Measurements from ENCODE around the gene SIAH1. TPM values are rescaled to one million over a fixed set of nuclear protein-coding genes. Genes with fewer than 3 reads are reported as not detected.

Gene SIAH1, protein sequence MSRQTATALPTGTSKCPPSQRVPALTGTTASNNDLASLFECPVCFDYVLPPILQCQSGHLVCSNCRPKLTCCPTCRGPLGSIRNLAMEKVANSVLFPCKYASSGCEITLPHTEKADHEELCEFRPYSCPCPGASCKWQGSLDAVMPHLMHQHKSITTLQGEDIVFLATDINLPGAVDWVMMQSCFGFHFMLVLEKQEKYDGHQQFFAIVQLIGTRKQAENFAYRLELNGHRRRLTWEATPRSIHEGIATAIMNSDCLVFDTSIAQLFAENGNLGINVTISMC
- 10 to 100 TPM; 11.8 to 27.5 (median 18.2) TPM for total RNA-seq
- 10 to 100 TPM in 2 of 3 donors, 1 to 10 TPM in 1; 9.9 to 17.4 (median 10.9) TPM for polyA plus RNA-seq
- long read RNA-seq, donor 1, transcript SIAH1-202 (1 exons, 3,352 nt), result major isoform, 22 of 26 reads
- long read RNA-seq, donor 1, partial matches to known transcripts, result 0 of 26 reads
- long read RNA-seq, donor 1, other reads (novel, unspliced or antisense), result 0 of 26 reads
- long read RNA-seq, donor 2, transcript SIAH1-202 (1 exons, 3,352 nt), result major isoform, 18 of 22 reads
- long read RNA-seq, donor 2, partial matches to known transcripts, result 0 of 22 reads
- long read RNA-seq, donor 2, other reads (novel, unspliced or antisense), result 0 of 22 reads
- long read RNA-seq, donor 3, transcript SIAH1-203 (2 exons, 2,147 nt), result minor isoform, 10 of 28 reads
- long read RNA-seq, donor 3, transcript SIAH1-202 (1 exons, 3,352 nt), result major isoform, 18 of 28 reads
- long read RNA-seq, donor 3, partial matches to known transcripts, result 0 of 28 reads
- long read RNA-seq, donor 3, other reads (novel, unspliced or antisense), result 0 of 28 reads
- long read RNA-seq, donor 4, transcript SIAH1-203 (2 exons, 2,147 nt), result major isoform, 20 of 76 reads
- long read RNA-seq, donor 4, partial matches to known transcripts, result 0 of 76 reads
- long read RNA-seq, donor 4, other reads (novel, unspliced or antisense), result 54 of 76 reads
- long read RNA-seq, donor 5, transcript SIAH1-203 (2 exons, 2,147 nt), result major isoform, 27 of 29 reads
- long read RNA-seq, donor 5, partial matches to known transcripts, result 0 of 29 reads
- long read RNA-seq, donor 5, other reads (novel, unspliced or antisense), result 0 of 29 reads
- long read RNA-seq, donor 6, transcript SIAH1-203 (2 exons, 2,147 nt), result major isoform, 6 of 6 reads
- long read RNA-seq, donor 6, partial matches to known transcripts, result 0 of 6 reads
- long read RNA-seq, donor 6, other reads (novel, unspliced or antisense), result 0 of 6 reads
- long read RNA-seq, donor 7, transcript SIAH1-202 (1 exons, 3,352 nt), result major isoform, 9 of 14 reads
- long read RNA-seq, donor 7, transcript SIAH1-203 (2 exons, 2,147 nt), result minor isoform, 5 of 14 reads
- long read RNA-seq, donor 7, partial matches to known transcripts, result 0 of 14 reads
- long read RNA-seq, donor 7, other reads (novel, unspliced or antisense), result 0 of 14 reads
- long read RNA-seq, donor 8, transcript SIAH1-203 (2 exons, 2,147 nt), result minor isoform, 10 of 55 reads
- long read RNA-seq, donor 8, transcript SIAH1-202 (1 exons, 3,352 nt), result major isoform, 45 of 55 reads
- long read RNA-seq, donor 8, partial matches to known transcripts, result 0 of 55 reads
- long read RNA-seq, donor 8, other reads (novel, unspliced or antisense), result 0 of 55 reads
- long read RNA-seq, donor 9, transcript SIAH1-202 (1 exons, 3,352 nt), result major isoform, 22 of 28 reads
- long read RNA-seq, donor 9, transcript SIAH1-203 (2 exons, 2,147 nt), result minor isoform, 5 of 28 reads
- long read RNA-seq, donor 9, partial matches to known transcripts, result 0 of 28 reads
- long read RNA-seq, donor 9, other reads (novel, unspliced or antisense), result 0 of 28 reads
- long read RNA-seq, donor 10, transcript SIAH1-203 (2 exons, 2,147 nt), result minor isoform, 5 of 19 reads
- long read RNA-seq, donor 10, transcript SIAH1-202 (1 exons, 3,352 nt), result major isoform, 14 of 19 reads
- long read RNA-seq, donor 10, partial matches to known transcripts, result 0 of 19 reads
- long read RNA-seq, donor 10, other reads (novel, unspliced or antisense), result 0 of 19 reads

DNA sequence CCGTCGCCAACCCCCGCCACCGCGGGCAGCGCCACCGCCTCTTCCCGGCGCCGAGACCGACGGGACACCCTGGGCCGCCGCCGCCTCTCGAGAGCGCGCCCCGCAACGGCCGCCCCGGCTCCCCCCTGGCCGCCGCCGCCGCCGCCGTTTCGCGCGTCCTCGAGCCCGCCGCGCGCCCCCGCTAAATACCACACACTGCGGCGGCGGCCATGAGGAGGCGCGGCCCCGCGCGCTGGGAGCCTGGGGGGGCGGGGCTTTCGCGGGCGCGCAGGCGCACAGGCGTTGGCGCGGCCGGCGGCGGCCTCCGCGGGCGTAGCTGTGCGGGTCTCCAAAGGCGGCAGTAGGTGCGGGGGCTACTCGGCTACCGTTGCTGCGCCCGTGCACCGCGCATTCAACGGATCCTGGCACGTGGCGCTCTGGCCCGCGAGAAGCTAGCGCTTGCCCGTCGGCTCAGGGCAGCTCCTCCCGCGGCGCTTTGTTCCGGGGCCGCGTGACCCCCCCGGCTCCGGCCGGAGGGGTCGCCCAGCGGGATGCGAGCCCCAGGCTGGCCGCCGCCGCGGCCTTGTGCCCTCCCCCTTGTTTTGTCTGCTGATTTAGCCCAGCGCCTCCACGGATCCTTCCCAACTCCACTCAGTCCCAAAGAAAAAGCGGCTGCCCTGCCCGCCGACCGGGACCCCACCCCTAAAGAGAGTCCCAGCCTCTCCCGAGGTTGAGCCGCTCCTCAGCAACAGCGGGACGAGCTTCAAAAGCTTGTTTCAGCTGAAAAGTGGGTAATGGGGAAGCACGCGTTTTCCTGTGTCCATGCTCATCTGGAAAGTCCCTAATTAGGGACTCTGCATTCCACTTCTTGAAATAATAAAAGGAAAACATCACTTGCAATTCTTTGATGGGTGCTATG is at the start of gene SIAH1:
Gene SIAH1 (minus strand): TSS at position 161 of the 898 bp plus-strand sequence. CDS start 22,985 bp downstream, outside the sequence.
- no peaks in the 10 kb centered on the region for H3K27me3 ChIP-seq
- intact Hi-C loops (cut with DNase I), result no loop called here

DNA sequence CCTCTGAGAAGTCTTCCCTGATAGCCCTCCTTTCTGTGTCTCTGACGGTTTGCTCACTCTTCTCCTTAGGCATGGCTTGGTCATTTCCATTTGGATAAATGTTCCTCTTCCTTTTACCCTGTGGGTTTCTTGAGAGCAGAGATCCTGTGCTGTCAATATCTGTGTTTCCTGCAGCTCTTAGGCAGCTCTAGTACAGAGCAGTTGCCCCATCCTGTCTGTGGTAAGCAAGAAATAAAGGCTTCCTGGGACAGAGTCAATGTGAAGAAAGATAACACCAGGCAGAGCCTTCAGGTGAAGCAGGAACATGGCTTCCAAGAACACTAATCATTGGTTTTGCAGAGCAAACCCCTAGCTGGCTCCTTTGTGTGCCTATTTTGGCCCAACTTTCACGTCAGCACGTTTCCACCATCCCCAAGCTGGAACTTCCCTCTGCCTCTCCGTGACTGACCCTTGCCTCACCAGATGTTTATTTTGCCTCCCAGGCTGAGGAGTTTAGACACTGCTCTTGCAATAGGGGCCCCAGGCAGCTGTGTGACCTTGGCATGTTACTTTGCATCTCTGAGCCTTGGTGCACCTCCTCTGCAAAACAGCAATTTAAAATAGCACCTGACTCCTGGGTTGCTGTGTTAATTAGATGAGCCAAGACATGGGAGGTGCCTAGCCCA is 49.6 kb upstream of the SIAH1 start:
- H3K36me3 ChIP-seq (replicated peaks in 1 of 2), result no peaks in the 10 kb centered on the region
- H3K27me3 ChIP-seq, result no peaks in the 10 kb centered on the region
- peak overlapping the region in 2 of 5 donors; percentile 22 to 78 for H3K27ac ChIP-seq
- no peaks in the 10 kb centered on the region for H3K4me1 ChIP-seq (replicated peaks in 1 of 2)
- 49 to 65% (median 51%) methylated on average over 4 of the region's 4 CpGs for WGBS, 4 donors
- H3K9me3 ChIP-seq (replicated peaks in 1 of 3), result no peaks in the 10 kb centered on the region
- intact Hi-C loops (cut with DNase I), result no loop called here
- peak in 6 of 7 donors; percentile 28 to 62 (median 34) for DNase-seq
- TF ChIP-seq POLR2A (IDR thresholded peaks at IDR 0.05), result no peak
- TF ChIP-seq, protein P1, sequence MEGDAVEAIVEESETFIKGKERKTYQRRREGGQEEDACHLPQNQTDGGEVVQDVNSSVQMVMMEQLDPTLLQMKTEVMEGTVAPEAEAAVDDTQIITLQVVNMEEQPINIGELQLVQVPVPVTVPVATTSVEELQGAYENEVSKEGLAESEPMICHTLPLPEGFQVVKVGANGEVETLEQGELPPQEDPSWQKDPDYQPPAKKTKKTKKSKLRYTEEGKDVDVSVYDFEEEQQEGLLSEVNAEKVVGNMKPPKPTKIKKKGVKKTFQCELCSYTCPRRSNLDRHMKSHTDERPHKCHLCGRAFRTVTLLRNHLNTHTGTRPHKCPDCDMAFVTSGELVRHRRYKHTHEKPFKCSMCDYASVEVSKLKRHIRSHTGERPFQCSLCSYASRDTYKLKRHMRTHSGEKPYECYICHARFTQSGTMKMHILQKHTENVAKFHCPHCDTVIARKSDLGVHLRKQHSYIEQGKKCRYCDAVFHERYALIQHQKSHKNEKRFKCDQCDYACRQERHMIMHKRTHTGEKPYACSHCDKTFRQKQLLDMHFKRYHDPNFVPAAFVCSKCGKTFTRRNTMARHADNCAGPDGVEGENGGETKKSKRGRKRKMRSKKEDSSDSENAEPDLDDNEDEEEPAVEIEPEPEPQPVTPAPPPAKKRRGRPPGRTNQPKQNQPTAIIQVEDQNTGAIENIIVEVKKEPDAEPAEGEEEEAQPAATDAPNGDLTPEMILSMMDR (IDR thresholded peaks at IDR 0.05), result no peak
- no peak overlapping the region for H3K4me3 ChIP-seq

More for the DNA sequence above, at the start of gene SIAH1:
- peak; percentile 76 to 88 (median 82) for DNase-seq
- peaks cover 32 to 35% of the 10 kb centered on the region in 2 donors for H3K4me1 ChIP-seq (replicated peaks in 1 of 2)
- H3K4me3 ChIP-seq, result peak within 1 kb of the TSS; percentile 36 to 98 (median 92)
- TF ChIP-seq POLR2A (IDR thresholded peaks at IDR 0.05), result peak; percentile 70 to 88
- TF ChIP-seq, protein P1 (IDR thresholded peaks at IDR 0.05), result no peak
- H3K27ac ChIP-seq, result peak within 1 kb of the TSS; percentile 48 to 100 (median 99)
- H3K9me3 ChIP-seq (replicated peaks in 1 of 3), result no peaks in the 10 kb centered on the region
- H3K36me3 ChIP-seq (replicated peaks in 1 of 2), result no peaks in the 10 kb centered on the region
- WGBS, 4 donors, result 0 to 2% (median 1%) methylated on average over 22 to 105 of the region's 105 CpGs

Measured in adrenal gland (tissue), 19 donors.